Fibroblast of skin of left quadriceps (primary cell): ENCODE results near the gene BCL7A.
"Not testable (repeated sequence)": the region's sequence is repeated elsewhere in the genome, so short reads cannot be mapped to it uniquely, and the experiment has no call there.

Experiments
- DNase-seq, 2 experiments: peaks; one replicate each; pipeline ENCODE4 v3.0.0-alpha.2; 2013; ENCODE audit warnings: low read depth in 2 of 2

BCL7A gene

DNA sequence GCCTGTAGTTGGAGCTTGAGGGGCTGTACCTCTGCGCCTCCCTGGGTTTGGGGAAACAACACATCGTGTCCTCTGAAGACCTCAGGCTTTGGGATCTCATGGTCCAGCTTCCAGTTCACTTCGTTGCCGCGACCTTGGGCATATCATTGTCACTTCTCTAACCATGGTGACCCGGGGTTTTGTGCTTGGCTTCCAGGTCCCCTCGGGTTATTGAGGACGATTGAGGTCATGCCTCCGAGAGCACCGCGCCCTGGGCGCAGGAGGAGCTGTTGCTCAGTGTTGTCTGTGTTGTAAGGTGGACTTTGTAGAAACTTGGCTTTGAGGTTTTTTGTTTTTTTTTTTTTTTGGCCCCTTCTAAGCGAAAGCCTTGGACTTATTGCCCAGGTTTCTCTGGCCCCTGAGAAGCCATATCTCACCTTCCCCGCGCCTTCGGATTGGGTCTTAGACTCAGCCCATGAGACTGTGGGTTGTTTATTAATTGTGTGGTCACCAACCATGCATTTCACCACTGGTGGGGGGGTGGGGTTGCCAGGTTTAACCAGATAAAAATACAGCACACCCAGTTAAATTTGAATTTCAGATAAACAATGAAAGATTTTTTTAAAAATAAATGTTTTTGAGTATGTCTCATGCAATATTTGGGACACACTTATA, 2.6 kb downstream of the BCL7A start:
- no peak for DNase-seq

DNA sequence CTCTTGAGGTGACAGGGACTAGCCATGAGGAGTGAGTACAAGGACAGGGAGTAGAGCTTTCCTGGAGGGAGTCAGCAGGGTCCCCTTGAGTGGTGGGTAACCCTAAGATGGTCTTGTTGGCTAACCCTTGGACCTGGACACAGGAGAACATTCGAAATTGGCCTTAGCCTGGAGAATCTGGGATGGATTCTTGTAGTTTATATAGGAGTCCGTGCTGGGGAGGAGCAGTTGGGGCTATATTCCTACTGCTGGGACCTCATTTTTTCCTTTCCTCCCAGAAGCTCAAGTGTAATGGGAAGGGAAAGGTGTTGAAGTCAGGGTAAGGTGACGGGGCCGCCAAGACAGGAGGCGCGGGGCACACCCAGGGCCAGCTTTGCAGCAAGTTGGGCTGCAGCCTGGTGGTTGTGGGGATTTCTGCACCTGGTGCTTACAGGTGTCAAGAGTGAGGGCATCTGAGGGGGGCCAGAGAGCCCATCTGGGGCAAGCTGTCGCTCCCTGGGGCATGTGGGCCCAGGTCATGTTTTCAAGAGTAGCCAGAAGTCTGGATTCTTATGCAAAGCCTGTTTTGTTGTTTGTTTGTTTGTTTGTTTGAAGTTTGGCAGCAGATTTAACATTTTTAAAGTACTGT, 5.1 kb downstream of the BCL7A start:
- no peak for DNase-seq

DNA sequence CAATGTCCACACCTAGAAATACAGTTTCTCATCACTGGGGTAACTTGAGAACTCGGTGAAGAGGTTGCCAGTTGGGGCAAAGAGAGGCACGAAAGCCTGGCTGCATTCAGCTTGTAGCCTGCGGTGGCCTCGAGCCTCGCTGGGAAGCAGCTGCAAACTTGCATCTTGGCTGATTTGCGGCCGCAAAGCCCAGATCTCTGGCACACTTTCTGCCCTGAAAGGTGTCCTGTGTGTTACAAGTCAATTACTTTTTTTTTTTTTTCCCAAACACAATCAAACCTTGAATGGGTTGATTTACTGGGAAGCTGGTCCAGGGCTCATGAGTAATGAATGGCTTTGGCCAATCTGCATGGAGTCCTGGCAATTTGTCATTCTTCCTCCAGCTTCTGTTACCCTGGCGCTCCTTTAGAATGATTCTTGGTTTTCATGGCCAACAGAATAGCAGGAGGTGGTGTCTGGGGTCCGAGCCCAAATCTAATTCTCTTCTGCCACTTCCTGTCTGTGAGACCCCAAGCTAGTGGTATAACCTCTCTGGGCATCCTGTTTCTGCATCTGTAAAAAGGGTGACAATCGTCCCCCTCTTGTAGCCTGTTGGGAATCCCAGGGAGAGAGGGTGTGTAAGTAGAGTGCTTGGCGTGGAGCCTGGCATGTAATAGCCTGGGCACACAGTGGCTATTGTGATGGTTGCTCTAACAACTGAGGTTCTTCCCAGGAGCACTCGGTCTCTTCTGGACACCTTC, 6.7 kb downstream of the BCL7A start:
- DNase-seq = no peak

DNA sequence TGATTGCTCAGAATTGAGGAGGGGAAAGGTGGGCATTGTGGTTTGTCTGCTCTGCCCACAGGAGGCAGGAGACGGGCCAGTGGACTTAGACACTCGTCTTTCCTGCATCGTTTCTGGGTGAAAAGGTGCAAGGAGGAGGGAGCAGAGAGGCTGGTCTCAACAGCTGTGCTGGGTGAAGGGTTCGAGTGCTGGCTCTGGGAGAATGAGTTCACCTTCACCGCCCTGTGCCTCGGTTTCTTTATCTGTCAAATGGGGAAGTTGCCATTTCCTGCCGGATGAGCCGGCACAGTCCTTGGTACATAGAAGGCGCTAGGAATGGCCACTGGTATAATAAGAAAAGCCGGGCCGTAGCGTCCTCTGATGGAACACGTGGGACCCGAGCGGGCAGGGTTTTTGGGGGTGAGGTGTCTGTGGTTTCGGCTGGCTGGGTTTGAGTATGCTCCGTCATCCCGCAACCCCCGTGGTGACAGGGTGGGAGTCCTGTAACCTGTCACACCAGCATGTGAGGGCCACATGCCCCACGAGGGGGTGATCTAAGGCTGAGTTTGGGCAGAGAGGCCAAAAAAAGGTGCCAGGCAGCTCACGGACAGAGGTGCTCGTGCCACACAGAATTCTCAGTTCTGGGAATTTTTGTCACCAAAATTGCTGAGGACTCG, 7.3 kb downstream of the BCL7A start:
- no peak for DNase-seq

DNA sequence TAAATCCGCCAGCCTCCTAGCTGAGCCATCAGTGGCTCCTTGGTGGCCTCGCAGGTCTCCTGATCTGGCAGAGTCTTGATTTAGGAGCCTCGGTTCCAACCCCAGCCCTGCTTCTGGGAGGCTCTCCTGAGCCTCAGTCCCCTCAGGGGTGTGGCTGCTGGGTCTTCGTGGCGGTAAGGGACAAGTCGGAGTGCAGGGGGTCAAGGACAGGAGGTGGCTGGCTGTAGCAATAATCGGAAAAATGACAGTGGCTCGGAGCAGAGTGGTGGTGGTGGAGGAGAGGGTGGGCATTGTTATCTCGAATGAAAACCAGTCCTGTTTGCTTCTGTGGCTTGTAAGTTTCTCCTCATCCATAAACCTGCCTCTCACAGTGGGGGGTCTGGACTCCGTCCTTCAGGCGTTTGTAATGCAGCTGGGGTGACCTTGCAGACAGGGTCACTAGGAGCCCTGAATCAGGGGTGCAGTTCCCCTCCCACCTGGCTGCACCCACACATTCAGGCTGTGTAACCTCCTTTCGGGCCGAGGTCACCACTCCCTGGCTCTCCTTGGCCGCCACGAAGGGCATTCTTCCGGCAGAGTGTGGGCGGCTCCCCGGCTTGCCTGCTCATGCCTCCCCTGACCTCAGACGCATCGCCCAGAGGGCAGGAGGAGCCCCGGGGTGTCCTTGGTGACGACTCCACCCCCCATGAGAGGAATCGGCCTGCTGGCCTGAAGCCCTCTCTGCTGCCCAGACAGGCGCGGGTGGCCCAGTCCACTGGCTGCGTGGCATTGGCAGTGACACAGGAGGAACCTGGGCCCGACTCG, 8.1 kb downstream of the BCL7A start:
- no peak for DNase-seq

DNA sequence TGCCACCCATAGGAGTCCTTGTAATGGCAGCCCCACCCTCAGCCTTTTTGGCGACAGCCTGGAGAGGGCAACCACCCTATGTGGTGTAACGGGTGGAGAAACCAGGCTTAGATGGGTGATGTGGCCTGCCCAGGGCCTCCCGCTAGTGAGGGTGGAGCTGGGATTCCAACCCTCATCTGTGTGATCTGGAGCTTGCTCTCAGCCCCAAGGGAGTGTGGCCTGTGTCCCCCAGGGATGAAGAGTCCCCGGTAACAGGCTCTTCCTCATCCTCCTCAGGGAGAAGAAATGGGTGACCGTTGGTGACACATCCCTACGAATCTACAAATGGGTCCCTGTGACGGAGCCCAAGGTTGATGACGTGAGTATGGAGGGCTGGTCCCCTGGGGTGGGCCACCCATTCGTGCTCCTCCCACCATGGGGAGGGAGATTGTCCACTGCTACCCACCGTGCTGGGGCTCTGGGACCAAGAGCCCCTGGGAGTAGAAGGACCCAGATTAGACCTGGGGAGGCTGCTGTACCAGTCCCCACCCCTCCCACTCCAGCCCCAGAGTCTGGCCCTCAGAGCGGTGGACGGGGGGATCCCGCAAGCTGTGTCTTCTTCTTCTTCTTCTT, 8.8 kb downstream of the BCL7A start:
- DNase-seq = no peak

DNA sequence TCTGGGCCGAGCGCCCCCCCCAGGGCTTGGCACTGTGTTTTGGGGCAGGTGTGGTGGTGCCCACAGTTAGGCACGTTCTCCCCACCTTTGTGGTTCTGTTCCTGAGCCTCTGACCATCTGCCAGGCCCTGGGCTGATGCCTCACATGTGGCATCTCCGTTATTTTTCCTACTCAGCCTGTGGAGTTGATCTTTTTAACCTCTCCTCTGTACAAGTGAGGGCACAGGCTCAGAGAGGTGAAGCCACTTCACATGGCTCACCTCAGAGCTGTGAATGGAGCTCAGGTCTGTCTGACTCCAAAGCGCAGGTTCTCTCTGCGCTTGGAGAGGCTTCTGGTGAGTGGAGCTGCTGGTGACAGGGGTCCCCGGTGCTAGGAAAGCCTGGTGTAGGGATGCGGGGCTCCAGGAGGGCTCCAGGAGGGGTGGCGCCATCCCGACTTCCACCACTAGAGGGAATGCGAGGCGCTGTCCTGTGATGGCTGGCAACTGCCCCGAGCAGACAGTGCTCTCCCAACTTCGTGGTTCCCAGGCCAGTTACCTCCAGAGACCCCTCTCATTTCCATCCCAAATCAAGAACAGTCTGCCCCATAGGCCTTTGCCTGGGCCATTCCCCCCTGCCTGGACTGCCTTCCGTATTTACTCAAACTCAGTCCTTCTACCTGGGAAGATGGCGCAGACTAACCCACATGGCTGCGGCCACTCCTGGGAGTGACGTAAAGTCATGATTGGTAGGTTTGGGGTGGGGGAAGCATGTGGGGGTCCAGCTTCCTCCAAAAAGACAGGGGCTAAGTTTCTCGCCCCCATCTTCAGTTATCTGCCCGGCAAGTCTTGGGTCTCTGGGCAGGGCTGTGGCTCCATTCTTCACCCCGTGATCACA, 9.9 kb downstream of the BCL7A start:
- DNase-seq = no peak

DNA sequence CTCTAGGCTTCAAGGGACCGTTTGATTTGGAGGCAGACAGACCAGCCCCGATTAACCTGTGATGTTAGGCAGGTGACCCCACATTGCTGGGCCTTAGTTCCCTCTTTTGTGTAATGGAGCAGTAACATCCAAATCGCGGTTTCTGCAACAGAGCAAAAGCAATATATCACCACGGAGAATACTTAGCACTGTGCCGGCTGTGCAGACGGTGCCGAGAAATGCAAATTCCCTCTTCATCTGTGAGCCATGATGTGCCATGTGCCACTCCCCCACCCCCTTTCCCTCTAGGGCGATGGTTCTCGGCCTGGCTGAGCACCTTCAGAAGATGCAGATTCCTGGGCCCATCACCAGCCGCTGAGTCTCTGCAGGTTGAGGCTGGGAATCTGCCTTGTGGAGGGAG, 10.9 kb downstream of the BCL7A start:
- no peak for DNase-seq

DNA sequence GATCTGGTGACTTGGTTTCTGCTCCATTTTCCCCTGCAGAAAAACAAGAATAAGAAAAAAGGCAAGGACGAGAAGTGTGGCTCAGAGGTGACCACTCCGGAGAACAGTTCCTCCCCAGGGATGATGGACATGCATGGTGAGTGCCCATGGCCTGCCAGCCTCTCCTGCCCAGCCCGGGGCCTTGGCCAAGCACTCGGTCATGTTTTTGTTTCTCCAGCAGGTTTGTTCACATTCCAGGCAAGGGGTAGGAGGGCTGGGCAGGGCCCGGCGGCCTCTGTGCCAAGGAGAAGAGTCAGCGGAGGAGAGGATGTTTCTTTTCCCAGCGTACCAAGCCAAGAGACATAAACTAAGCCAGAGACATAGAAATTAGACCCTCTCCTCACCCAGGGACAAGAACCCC, 13.6 kb downstream of the BCL7A start:
- no peak for DNase-seq

DNA sequence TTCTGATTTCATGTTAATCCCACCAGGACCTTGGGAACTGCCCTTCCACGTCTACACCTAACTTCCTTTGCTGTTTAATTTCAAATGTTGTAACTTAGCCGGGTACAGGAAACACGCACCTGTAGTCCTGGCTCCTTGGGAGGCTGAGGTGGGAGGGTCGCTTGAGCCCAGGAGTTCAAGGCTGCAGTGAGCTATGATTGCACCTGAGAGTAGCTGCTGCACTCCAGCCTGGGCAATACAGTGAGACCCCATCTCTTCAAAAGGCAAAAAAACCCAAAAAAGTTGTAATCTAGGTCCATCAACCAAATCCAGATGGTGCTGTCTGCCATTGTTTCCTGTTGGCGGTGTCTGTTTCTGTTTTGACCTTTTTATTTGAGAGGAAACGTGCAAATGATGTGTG, 14.5 kb downstream of the BCL7A start:
- DNase-seq = no peak

DNA sequence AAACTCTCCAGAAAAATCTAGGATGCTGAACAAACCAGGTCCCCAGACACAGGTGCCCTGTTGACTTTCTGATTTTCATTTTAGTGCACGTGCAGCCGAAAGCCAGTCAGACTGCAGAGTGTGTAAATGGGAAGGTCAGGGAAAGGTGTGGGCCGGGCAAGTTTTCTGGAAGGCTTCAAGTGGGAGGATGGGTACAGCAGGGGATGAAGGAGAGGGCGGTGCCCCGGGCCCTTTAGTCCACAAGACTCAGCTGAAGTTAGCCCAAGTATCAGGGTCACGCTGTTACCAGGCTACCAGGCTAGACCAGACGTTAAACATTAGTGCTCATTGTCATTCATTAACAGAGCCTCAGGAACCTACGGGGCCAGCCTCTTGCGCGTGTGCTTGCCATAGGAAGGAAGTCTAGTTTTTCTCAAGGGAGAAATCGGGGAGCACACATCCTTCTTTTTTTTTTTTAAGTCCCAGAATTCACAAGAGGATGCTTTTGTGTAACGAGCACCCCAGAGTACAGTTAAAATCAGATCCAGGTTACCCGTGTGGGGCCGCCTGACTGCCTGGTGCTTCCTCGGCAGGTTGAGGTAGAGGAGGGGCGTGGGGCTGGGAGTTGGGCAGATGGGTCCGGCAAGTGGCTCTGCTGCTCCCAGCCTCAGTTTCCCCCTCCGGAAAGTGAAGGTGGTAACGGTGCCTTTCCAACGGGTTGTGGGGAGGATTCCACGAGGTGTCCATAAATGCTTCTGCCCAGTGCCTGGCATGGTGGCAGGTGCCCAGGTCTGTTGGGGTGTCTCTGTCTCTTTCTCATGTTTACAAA, 19.1 kb downstream of the BCL7A start:
- no peak for DNase-seq

DNA sequence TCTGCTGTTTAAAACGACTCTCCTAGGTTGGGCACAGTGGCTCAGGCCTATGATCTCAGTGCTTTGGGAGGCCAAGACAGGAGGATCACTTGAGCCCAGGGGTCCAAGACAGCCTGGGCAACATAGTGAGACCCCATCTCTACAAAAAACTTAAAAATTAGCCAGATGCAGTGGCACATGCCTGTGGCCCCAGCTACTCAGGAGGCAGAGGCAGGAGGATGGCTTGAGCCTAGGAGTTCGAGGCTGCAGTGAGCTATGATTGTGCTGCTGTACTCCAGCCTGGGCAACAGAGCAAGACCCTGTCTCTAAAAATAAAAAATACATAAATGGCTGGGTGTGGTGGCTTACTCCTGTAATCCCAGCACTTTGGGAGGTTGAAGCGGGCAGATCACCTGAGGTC, 19.8 kb downstream of the BCL7A start:
- not testable (repeated sequence) for DNase-seq

DNA sequence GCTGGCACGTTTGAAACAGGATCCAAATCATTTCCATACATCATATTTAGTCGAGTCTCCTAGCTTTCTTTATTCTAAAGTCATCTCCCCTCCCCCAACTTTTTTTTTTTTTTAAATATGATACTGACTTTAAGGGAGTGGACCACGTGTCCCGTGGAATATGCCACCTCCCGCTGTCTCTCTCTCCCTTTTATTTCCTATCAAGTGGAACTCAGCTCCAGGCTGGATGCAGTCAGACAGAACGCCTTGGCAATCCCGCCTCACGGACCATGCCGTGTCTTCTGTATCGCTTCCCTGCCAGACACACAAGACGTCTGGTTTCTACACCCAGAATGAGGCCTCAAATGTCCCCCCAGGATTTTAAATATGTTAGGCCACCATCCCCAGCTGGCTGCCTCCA, 21.2 kb downstream of the BCL7A start:
- no peak for DNase-seq

DNA sequence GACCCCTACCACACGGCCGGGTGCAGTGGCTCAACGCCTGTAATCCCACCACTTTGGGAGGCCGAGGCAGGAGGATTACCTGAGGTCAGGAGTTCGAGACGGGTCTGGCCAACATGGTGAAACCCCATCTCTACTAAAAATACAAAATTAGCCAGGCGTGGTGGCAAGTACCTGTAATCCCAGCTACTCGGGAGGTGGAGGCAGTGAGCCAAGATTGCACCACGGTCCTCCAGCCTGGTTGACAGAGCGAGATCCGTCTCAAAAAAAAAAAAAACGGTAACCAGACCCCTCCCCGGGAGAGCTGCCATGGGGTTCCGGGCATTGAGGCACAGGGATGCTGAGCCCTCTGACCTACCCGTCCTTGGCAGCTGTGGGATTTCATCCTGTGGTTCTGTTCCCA, 21.8 kb downstream of the BCL7A start:
- no peak for DNase-seq

DNA sequence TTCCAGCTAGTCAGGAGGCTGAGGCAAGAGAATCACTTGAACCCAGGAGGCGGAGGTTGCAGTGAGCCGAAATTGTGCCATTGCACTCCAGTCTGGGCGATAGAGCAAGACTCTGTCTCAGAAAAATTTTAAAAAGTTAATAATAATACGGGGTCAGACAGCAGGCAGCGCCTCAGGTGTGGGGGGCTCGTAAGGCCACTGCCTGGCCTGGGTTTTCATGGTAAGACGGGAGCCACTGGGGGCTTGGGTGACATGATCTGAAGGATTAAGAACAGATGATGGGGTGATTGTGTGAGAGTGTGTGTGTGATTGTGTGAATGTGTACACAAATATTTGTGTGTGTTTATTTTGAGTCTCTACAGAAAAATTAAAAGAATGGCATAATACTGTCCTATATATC, 23.6 kb downstream of the BCL7A start:
- DNase-seq = no peak

DNA sequence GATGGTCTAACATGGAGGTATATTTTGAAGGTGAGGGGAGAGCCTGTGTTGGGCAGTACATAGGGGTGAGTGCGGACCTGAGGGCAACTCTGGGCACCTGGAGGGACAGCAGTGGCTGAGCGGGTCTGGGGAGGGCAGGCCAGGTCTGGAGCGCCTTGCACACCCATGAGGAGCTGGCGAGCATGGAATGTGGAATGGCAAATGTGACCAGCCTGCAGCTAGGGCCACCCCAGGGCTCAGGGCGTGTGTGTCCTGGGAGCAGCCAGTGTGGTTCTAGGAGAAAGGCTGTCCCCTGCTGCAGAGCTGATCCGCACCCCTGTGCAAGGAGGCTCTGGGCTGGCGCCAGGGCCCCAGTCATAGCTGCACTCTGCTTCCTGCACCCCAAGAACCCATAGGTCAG, 24.5 kb downstream of the BCL7A start:
- DNase-seq = no peak

DNA sequence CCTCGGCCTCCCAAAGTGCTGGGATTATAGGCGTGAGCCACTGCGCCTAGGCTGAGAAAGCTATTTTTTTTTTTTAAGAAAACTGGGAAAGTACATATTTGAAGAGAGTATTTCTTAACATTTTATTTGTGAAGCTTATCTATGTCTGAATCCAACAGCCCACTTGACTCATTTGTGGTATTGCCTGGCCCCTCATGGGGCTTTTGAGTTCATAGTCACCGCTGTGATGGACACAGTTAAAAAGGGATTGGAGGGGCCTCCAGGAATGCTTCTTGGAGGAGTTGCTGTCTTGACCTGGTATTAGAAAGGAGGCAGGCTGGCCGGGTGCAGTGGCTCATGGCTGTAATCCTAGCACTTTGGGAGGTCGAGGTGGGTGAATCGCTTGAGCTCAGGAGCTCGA, 26.5 kb downstream of the BCL7A start:
- no peak for DNase-seq

DNA sequence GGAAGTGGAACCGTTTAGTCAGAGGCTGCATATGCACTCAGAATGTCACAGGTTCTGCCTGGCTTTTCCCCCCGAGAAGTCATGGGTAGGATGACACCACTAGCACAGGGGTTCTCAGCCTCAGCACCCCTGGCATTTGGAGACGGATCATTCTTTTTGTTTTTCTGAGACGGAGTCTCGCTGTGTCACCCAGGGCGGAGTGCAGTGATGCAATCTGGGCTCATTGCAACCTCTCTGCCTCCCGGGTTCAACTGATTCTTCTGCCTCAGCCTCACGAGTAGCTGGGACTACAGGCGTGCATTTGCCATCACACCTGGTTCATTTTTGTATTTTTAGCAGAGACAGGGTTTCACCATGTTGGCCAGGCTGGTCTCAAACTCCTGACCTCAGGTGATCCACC, 28.1 kb downstream of the BCL7A start:
- DNase-seq = no peak

DNA sequence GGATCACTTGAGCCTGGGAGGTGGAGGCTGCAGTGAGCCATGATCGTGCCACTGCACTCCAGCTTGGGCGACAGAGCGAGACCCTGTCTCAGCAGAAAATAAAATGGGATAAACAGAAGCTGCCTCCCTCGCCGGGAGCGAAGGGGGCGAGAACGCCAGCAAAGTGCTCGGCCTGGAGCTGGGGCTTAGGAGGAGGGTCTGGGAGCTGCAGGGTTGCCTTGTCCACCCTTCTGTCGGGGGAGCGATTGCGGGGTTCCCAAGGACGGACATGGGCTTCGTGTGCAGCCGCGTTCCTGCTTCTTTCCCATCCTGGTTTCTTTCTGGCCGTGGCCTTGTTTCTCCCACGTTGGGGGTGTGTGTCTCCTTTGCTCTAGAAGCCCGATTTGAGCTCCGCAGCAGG, 29.0 kb downstream of the BCL7A start:
- DNase-seq = no peak
